Neural progenitor cell (in vitro differentiated cells): ENCODE results near the gene PRRC2B.

Experiments used
- CTCF ChIP-seq: fragments of 200-600 bp; sonication (generic); IDR thresholded peaks from 2 replicates; pipeline ENCODE4 v1.5.1; 2017; ENCODE audit warnings: antibody characterized with exemption, mild to moderate bottlenecking
- EZH2 ChIP-seq: fragments of 200-600 bp; sonication (generic); IDR thresholded peaks from 2 replicates; pipeline ENCODE4 v1.6.1; 2017; ENCODE audit warnings: antibody characterized with exemption, mild to moderate bottlenecking, moderate library complexity
- EZH2phosphoT487 ChIP-seq: fragments of 200-600 bp; sonication (generic); IDR thresholded peaks from 2 replicates; pipeline ENCODE4 v1.6.1; 2017; ENCODE audit warnings: antibody characterized with exemption

GRCh38 chr9:131461166-131461565, 67.3 kb downstream of the PRRC2B start:
- TF ChIP-seq CTCF, result no peak
- TF ChIP-seq EZH2, result no peak
- no peak for TF ChIP-seq EZH2phosphoT487
